GM19025 (cell line): ENCODE data around the gene HACD2.

Experiments used
- ATAC-seq: cut with Tn5 transposase; IDR thresholded peaks from one replicate; pipeline ENCODE4 v1.9.1; 2021; ENCODE audit warnings: mild to moderate bottlenecking, low read depth, moderate library complexity; ENCODE audit not compliant: unreplicated experiment

Gene HACD2, protein sequence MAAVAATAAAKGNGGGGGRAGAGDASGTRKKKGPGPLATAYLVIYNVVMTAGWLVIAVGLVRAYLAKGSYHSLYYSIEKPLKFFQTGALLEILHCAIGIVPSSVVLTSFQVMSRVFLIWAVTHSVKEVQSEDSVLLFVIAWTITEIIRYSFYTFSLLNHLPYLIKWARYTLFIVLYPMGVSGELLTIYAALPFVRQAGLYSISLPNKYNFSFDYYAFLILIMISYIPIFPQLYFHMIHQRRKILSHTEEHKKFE

DNA sequence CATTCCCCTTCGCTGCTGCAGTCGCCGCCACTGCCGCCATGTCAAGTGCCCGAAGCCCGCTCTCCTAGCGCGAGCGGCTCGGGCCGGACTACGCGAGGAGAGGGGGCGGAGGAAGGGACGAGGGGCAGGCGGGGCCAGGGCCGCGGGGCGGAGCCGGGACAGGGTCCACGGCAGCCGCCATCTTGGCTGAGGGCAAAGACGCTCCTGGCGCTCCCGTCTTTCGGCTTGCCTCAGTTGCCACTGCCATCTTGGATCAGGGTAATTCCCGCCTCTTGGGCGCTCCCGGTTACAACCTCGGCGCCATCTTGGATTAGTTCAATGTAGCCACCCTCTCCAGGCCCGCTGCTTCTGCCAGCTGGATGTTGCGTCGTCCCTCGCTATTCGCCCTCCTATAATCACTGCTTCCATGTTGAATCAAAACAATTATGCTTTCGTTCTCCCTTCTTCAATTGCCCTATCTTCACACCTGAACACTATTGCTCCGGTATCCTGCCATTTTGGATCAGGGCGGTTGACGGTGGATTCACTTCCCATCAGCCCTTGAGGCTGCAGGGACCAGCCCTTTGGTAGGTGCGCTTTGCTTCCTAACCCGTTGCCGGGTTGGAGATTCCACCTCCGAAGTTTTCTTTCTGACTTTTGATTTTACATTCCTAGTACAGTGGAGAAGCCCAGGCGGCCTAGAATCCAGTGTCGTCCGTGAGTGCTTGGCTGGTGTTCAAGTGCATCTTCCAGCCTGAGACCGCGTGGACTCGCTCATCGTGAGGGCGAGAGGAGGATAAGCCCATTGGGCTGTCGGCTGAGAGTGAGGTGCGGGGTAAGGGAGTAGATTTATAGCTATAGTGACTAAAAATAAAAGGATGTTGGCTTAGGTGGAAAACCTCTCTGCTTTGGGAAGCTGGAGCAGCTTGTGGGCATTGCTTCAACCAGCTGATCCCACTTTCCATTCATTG is at the start of gene HACD2:
Gene HACD2 (minus strand): TSS at position 66 of the 950 bp plus-strand sequence. CDS start 26 bp downstream, at position 40.
- ATAC-seq: peak; percentile 92

DNA sequence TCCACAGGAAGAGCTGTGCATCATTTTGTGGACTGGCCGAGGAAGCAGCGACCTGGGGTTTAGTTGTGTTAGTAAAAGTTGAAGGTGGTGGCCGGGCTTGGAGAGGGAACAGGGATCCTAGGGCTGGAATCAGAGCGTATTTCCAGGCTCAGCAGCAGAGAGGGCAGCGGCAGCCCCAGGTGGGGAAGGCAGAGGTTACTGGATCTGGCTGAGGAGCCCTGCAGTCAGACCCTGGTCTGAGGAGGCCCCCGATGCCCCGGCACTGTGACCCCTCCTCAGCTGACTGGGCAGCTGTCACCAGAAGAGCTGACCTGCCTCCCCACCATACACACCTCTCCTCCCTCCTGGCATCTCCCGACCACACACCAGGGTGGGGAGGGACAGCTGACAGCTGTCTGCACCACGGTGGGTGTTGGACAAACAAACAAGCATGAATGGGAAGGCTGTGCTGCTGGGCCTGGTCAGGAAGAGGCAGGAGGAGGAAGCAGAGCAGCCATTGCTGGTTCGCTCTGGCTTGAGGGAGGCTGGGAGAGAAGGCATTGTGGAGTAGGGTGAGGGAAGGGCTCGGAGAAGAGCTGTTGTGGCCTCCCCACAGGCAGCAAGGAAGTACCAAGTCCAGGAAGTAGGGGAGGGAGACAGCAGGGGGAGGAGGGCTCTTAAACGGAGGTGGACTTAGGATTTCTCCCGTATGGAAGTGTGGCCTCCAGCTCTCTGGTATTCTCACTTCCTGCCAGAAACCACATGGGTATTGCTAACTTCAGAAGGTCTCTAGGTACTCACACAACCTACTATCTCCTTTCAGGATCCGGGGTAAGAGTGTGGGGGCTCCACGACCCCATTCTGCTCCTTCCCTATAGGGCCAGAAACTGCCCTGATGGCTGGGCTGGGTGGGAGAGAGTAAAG is 49.5 kb upstream of the HACD2 start:
- no peak for ATAC-seq

DNA sequence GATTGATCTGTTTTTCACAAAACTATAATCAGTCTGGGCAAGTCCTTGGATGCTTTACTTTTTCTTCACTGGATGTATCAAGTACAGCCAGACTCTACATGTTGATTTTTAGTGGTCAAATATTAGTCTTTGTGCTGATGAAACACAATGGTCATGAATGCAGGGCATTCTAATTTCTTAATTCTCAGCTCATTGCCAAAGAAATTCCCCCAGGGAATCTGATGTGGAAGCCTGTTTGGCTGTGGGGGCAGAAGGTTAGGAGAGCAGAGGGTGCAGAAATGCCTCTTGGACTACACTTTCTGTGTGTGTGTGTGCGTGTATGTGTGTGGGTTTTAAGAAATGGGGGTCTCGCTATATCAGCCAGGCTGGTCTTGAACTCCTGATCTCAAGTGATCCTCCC is 48.7 kb upstream of the HACD2 start:
- no peak for ATAC-seq

DNA sequence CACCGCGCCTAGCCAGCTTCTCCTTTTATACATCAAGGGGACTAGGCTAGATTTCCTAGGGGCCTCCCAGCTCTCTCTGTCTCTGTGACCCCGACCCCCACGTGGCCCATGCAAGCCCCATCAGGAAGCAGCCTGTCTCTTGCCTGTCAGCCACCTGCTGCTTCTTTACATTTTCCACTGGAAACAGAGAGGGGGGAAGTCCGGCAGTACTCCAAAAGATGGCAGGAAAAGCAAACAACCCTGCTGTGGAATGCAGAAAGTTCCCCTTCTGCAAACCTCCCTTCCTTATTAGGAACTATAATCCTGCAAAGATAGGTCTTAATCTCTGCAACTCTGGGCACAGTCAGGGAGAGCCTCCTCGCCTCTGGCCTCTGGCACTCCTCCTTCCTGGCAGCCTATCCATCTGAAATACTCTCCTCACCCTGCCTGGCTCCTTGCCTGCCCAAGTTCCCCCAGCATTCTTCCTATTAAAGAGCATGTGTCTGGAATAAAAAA is 47.4 kb upstream of the HACD2 start:
- ATAC-seq: no peak

DNA sequence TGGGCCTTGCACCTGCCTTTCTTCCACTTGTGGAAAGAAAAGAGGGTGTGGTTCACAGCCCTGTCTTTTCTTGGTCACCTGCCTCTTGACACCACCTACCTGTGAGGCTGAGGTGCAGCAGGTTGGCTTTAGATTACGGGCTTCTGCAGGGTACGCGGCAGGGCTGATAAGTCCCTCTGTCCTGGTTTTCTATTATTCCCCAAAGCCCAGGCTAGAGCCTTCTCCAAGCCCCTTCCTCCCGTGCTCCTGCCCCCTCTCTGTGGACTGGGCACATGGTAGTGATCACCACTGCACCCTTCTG is 44.8 kb upstream of the HACD2 start:
- no peak for ATAC-seq

DNA sequence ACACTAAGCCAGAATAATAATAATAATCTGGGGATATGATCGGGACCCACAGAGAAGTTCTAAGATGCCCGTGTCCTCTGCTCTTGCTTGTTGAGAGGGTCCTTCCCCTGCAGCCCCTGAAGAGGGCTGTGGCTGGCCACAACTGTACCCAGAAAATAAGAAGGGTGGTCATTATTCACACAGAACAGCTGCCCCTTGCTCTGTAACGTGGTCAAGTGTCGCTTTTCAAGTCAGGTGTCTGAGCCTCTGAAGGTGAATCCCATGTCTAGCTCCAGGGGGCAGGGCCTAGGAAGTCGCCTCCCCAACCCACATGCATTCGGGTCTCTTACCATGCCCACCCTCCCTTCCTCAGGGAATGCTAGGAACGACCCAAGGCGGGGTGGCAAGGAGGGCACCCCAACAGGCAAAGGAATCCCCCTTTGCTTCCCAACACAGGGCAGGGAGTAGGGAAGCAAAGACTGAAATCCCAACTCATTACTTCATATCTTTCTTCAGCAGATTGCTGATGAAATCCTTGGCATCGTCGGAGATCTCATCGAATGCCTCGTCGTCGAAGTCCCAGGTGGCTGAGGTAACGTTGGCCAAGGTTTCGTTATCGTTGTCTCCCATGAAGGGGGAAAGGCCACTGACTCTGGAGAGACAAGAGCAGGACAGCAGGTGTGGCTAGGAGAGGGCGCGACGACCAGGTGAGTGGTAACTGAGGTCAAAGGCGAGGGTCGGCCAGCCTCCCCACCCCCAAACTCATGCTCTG is 44.3 kb upstream of the HACD2 start:
- no peak for ATAC-seq

DNA sequence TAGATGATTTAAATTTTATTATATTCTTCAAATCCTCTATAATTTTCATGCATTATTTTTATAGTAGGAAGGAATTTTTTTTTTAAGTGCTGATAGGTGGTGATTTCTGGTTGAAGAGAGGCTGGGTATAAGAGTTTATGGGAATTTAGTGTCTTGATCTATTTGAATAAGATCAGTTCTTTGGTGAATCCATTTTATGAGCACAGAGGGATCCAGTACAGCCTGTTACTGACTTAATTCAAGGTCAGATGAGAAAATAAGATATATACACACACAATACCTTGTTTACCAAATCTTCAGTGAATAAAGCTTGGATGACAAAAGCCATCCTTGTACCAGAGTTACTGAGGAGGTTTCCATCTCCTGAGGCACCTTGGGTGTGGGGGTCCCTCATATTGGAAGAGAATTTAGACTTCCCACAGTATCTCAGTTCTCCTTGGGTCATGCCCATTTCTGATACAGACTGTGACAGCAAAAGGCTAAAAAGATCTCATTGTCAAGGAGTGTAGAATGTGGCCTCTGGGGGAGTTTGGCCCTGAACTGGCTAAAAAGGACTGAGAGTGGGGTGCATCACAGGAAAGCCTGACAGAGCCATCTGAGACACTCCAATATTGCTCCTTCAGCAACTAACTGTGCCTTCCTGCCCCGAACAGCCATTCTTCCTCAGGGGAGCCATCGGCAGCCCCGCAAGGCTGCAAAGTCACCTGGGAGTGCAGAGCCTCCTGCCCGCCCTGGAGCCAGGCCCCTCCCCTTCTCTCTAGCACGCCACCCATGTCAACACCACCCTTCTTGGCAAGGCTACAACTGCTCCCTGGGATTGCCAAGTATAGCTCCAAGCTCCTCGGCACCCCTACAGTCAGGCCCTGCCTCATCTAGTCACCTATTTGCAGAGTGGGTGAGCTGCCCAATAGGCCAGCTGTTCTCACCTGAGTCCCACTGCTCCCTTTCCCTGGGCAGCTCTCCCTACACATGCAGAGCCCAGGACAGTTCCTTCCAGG is 43.1 kb upstream of the HACD2 start:
- ATAC-seq: no peak

DNA sequence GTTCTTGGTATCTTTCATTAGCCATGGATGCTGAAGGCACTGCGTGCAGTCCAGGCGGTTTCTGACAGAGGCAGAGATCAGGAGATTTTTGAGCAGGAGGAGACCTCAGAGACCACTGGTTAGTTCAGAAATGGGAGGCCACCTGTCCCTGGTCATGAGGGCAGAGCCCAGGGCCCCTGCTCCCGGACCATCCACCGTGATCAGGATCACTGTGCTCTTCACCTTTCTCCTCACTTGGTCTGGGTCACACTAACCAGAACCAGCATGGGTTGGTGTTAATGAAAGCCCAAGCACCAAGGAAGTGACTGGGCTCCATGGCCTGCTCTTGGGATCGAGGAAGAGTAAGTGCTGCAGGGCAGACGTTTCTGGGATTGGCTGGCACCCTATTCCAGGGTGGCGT is 42.0 kb upstream of the HACD2 start:
- ATAC-seq: no peak

DNA sequence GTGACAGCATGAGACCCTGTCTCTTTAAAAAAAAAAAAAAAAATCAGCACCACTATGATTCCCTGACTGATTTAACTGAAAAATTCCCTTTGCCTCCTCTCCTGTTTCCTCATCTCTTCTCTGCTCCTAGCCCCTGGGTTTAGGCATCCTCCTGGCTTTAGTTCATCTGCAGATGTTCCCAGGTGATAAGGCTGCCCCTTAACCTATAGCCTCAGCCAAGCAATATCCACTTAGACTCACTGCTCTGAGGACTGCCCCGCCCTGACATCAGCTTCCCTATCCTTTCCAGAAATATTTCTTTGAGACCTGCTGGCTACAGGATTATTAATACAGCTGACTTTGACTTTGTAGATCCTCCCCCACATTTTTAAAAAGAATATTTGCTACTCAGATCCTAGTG is 39.4 kb upstream of the HACD2 start:
- ATAC-seq: no peak

DNA sequence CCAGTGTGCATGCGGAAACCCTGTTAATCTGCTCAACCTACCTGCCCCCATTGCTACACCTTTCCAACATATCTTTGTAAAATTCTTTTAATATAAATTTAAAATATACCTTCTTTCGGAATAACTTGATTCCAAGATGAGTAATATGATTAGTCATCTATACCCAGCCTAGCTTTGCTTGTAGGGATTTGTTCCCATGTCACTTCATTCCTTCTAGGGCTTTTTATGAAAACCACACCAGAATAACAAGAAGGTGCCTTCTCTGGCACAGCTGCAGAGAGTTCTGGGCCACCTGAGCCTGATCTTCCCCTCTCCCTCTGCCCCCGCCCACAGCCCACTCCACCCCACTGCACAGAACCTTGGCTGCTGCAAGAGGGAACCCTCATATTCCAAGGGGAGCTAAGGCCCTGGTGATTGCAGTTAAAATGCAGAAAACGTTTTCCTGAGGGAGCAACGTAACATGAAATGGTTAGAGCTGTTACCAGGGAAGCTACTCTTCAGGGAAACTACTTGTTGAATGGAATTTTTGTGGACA is 38.6 kb upstream of the HACD2 start:
- no peak for ATAC-seq

DNA sequence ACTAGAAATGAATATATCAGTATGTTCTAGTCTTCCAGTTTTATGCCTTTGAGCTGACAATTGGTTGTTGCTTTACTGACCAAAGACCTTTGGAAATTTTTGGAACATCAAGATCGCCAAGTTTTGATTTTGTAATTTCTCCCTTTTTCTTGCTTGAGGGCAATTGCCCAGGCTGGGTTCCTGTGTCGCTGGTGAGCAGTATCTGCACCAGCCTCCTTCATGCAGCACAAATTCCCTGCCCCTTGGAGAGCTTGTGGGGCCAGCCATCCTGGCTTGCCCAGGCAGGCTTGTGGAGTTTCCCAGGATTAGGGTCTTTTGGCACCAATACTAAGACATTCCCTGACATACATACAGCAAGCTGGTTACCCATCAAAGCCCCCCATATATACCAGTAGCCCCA is 37.9 kb upstream of the HACD2 start:
- ATAC-seq: no peak

DNA sequence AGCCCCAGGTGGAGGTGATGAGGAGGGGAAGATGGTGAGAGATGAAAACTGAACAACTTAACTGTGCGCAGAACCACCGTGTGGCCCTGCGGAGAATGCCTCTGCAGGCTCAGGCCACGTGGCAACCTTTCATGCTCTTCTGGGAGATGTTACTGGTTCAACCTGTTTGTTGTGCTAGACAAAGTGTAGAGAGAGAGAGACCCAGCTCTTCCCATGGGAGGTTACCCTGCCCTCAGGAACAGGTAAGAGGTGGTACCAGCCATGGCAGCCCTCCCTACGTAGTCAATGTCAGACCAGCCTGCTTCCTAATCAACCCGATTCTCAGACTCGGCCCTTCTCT is 37.0 kb upstream of the HACD2 start:
- no peak for ATAC-seq

DNA sequence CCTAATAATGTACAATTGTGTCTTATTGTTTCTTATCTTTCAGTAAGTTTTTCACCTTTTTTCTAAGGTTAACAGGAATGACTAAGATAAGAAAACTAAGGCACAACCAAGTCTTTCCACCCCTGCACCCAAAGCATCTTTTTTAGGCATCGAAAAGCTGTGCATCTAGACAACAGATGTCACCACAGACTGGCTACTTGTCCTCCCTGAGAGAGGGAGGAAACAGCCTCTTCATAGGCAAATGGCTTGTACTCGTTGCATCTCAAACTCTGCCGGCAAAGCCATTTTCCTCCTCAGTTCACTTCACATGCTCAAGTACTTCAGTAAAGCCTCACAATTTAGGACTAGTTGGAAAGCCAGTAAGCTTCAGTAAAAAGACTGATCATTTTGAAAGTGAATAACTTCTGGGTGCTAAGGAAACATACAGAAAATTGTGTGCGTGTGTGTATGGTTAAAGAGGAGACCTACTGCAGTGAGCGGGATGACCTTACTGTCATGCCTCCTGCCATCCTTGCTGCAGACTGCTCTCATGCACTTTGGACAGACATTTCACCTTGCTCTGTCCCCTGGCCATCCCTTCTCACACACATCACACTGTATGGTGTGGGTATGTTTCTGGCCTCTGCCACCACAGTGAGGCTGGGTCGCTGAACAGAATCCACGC is 36.5 kb upstream of the HACD2 start:
- ATAC-seq: no peak

DNA sequence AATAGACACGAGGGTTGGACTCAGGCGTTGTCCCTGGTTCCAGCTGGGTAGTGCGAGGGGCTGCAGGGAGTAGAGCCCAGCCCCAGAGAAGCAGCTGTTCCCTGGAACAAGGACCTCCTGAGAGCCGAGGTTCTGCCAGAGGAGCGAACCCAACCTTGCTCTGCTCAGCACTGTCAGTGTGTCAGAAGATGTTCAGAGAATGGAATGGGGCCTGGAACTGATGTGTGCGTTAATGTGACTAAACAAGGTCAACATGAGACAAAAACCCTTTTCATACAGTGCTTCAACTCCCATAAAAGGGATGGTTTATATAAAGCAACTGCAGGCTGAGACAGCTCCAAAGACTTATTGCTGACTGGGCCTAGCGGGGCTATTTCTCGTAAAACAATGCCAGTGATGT is 35.5 kb upstream of the HACD2 start:
- no peak for ATAC-seq

DNA sequence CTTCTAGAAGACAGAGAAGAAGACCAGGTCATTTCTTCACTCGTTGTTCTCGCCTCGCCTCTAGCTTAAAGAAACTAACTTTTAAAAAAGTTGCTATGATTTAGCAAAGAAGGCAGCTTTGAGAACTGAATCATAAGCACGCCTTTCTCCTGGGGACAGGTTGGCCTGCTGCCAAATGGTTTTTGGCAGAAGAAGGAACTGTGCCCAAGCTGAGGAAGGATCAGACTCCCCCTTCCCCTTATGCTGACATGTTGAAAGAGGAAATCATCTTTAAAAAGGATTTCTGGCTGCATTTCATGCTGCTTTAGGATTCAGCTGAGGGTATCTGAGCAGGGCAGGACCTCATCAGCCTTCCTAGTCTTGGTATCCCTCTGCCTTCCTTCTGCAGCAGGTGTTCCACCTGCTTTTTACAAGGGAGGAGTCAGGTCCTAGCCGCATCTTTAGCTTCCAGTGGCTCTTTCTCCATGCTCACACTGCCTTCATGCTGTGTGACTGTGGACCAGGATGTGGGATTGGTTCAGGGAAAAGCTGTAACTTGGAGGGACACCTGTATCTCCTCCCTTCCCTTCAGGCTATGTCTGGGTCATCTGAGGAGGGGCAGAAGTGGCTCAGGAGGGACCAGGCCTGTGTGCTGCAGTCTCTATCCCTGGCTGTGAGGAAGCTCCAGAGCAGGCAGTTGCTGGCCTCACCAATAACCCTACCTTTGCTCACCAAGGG is 34.1 kb upstream of the HACD2 start:
- no peak for ATAC-seq

DNA sequence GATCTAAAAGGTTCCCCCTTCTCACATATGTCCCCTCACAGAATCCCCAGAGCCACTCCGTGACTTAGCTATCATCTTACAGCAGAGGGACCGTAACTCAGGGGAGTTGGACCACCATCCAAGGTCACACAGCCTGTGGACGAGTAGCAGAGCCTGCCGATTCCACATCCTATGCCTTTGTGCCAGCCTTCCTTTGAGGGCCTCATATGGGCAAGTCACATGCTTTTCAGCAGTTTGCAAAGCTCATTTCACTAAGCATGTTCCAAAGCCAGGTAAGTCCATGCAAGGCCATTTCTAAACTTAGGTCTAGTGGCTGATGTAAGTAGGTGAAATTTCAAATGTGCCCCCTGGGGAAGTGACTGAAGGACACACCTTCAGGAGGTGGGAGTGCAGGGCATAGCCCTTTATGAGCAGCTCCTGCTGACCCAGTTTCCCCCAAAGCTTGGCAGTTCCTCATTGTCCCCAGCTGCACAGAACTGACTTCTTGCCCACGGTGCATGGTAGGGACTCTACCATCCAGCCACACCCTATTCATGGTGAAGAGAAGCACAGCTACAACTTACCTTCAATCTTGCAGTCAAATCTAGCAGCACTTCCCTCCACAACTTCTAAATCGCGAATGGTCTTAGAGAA is 33.3 kb upstream of the HACD2 start:
- no peak for ATAC-seq

DNA sequence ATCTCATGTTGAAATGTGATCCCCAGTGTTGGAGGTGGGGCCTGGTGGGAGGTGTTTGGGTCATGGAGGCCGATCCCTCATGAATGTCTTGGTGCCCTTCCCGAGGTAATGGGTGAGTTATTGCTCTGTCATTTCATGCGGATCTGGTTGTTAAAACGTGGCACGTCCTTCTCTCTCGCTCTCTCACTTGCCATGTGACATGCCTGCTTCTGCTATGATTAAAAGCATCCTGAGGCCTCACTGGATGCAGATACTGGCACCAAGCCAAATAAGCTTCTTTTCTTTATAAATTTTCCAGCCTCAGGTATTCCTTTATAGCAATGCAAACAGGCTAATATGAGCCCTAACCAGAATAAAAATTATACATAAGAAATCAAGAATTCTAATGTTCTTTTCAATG is 31.7 kb upstream of the HACD2 start:
- ATAC-seq: no peak
